Peyer's patch (tissue), 4 donors: Measurements from ENCODE around the gene SEMA5B.

ENCODE experiments used
- POLR2A ChIP-seq, 2 donors: fragments of 450-650 bp; IDR thresholded peaks; one replicate each; pipeline ENCODE4 v1.5.1; 2017; ENCODE audit warnings: antibody characterized with exemption in 2 of 2, mild to moderate bottlenecking in 2 of 2, moderate library complexity in 2 of 2
- TF ChIP-seq, protein P1 (sequence below), 6 experiments: fragments of 450-650 bp in 4 of 6; fragments of 200-600 bp in 2 of 6; sonication (generic) in 1 of 6; IDR thresholded peaks; one replicate each; pipeline ENCODE4 v1.5.1; 2017 to 2019; ENCODE audit warnings: antibody characterized with exemption in 6 of 6, mild to moderate bottlenecking in 3 of 6, moderate library complexity in 1 of 6

GRCh38 chr3:123032057-123032456 is 4.5 kb upstream of the SEMA5B start:
- TF ChIP-seq, protein P1, sequence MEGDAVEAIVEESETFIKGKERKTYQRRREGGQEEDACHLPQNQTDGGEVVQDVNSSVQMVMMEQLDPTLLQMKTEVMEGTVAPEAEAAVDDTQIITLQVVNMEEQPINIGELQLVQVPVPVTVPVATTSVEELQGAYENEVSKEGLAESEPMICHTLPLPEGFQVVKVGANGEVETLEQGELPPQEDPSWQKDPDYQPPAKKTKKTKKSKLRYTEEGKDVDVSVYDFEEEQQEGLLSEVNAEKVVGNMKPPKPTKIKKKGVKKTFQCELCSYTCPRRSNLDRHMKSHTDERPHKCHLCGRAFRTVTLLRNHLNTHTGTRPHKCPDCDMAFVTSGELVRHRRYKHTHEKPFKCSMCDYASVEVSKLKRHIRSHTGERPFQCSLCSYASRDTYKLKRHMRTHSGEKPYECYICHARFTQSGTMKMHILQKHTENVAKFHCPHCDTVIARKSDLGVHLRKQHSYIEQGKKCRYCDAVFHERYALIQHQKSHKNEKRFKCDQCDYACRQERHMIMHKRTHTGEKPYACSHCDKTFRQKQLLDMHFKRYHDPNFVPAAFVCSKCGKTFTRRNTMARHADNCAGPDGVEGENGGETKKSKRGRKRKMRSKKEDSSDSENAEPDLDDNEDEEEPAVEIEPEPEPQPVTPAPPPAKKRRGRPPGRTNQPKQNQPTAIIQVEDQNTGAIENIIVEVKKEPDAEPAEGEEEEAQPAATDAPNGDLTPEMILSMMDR (IDR thresholded peaks at IDR 0.05): no peak
- TF ChIP-seq POLR2A (IDR thresholded peaks at IDR 0.05): no peak
